Smooth muscle cell (in vitro differentiated cells): ENCODE data around the gene SERPINI2. TPM values are rescaled to one million over a fixed set of nuclear protein-coding genes. Genes with fewer than 3 reads are reported as not detected.

Experiments used
- DNase-seq: peaks from one replicate; lab custom pipeline; 2025; ENCODE audit not compliant: unreplicated experiment; lab: John Stamatoyannopoulos, UW
- H2AFZ ChIP-seq: fragments of 200-600 bp; sonication (generic); 2 replicates; pipeline ENCODE4 v1.6.0; 2016; ENCODE audit warnings: antibody characterized with exemption, low read depth, mild to moderate bottlenecking
- H3F3A ChIP-seq: fragments of 200-600 bp; sonication (generic); 2 replicates; pipeline ENCODE4 v1.6.0; 2017; ENCODE audit warnings: antibody characterized with exemption, low read depth
- H3K27ac ChIP-seq: fragments of 200-600 bp; sonication (generic); 2 replicates; pipeline ENCODE4 v1.5.1; 2016; ENCODE audit warnings: low read depth, mild to moderate bottlenecking
- H3K27me3 ChIP-seq: fragments of 200-600 bp; sonication (generic); 2 replicates; pipeline ENCODE4 v1.6.1; 2016; ENCODE audit warnings: low read depth, mild to moderate bottlenecking
- H3K36me3 ChIP-seq: fragments of 200-600 bp; sonication (generic); 2 replicates; pipeline ENCODE4 v1.5.1; 2016; ENCODE audit warnings: low read depth
- H3K4me1 ChIP-seq: fragments of 200-600 bp; sonication (generic); 2 replicates; pipeline ENCODE4 v1.5.1; 2016; ENCODE audit warnings: low read depth
- H3K4me2 ChIP-seq: fragments of 200-600 bp; sonication (generic); 2 replicates; pipeline ENCODE4 v1.6.0; 2016; ENCODE audit warnings: mild to moderate bottlenecking
- H3K4me3 ChIP-seq: fragments of 200-600 bp; sonication (generic); 2 replicates; pipeline ENCODE4 v1.5.1; 2016; ENCODE audit warnings: mild to moderate bottlenecking
- H3K79me2 ChIP-seq: fragments of 200-600 bp; sonication (generic); 2 replicates; pipeline ENCODE4 v1.6.0; 2016; ENCODE audit warnings: low read depth, mild to moderate bottlenecking
- H3K9ac ChIP-seq: fragments of 200-600 bp; sonication (generic); 2 replicates; pipeline ENCODE4 v1.6.0; 2016; ENCODE audit warnings: low read depth
- H3K9me3 ChIP-seq: fragments of 200-600 bp; sonication (generic); replicated peaks from 2 replicates; pipeline ENCODE4 v1.5.1; 2016; ENCODE audit warnings: low read depth
- H4K20me1 ChIP-seq: fragments of 200-600 bp; sonication (generic); 2 replicates; pipeline ENCODE4 v1.6.0; 2016; ENCODE audit warnings: low read depth
- CTCF ChIP-seq: fragments of 200-600 bp; sonication (generic); IDR thresholded peaks from 2 replicates; pipeline ENCODE4 v1.5.1; 2017; ENCODE audit warnings: borderline replicate concordance, mild to moderate bottlenecking, antibody characterized with exemption; ENCODE audit not compliant: insufficient read depth, poor library complexity, severe bottlenecking
- WGBS: methylation state at CpG from one replicate; pipeline ENCODE4 v1.1.7; 2016; ENCODE audit warnings: low lambda C conversion rate; 5-methylcytosine and 5-hydroxymethylcytosine counted together
- polyA plus RNA-seq: library from polyadenylated mRNA; unstranded; fragments of >200 nt; fragmentation: Nextera tagmentation; extraction: Ambion mirVana; gene quantifications from 2 replicates; pipeline ENCODE4 v1.2.1, GENCODE V29; 2016
- total RNA-seq: library from RNA; depleted of rRNA; stranded (reverse); fragments of >200 nt; gene quantifications from 2 replicates; pipeline ENCODE4 v1.2.3, GENCODE V29; 2014

SERPINI2 gene
- total and polyA plus RNA-seq, 2 experiments from 2014 or later = not detected

GRCh38 chr3:167493244-167493643, 19.4 kb upstream of the SERPINI2 start:
- no peak for DNase-seq
- WGBS = 80% methylated on average over 3 of the region's 3 CpGs

GRCh38 chr3:167491621-167492020, 17.8 kb upstream of the SERPINI2 start:
- no peak for DNase-seq
- Histone ChIP-seq H4K20me1 (no peaks in the 10 kb centered on the region), H3K4me1 (no peaks in the 10 kb centered on the region), H3F3A (no peaks in the 10 kb centered on the region), H3K4me3 (no peak overlapping the region), H3K9ac (no peak overlapping the region), H3K36me3 (no peaks in the 10 kb centered on the region), H3K9me3 (no peaks in the 10 kb centered on the region), H3K79me2 (no peaks in the 10 kb centered on the region), H3K4me2 (no peak overlapping the region), H3K27me3 (peaks cover 9% of the 10 kb centered on the region), H2AFZ (no peak overlapping the region), H3K27ac (no peak overlapping the region)
- no peak for TF ChIP-seq CTCF

More at GRCh38 chr3:167493244-167493643, 19.4 kb upstream of the SERPINI2 start:
- Histone ChIP-seq H3K9ac (no peak overlapping the region), H3K27me3 (peaks cover 9% of the 10 kb centered on the region), H3K4me3 (no peak overlapping the region), H4K20me1 (no peaks in the 10 kb centered on the region), H3K4me1 (no peaks in the 10 kb centered on the region), H3K79me2 (no peaks in the 10 kb centered on the region), H2AFZ (no peak overlapping the region), H3F3A (no peaks in the 10 kb centered on the region), H3K27ac (no peak overlapping the region), H3K9me3 (no peaks in the 10 kb centered on the region), H3K4me2 (no peak overlapping the region), H3K36me3 (no peaks in the 10 kb centered on the region)
- TF ChIP-seq CTCF = no peak

GRCh38 chr3:167489571-167489970, 15.7 kb upstream of the SERPINI2 start:
- Histone ChIP-seq H3K4me1 (no peaks in the 10 kb centered on the region), H2AFZ (no peak overlapping the region), H3K27ac (no peak overlapping the region), H3K4me3 (no peak overlapping the region), H3F3A (no peaks in the 10 kb centered on the region), H3K4me2 (no peak overlapping the region), H3K79me2 (no peaks in the 10 kb centered on the region), H3K9me3 (no peaks in the 10 kb centered on the region), H3K9ac (no peak overlapping the region), H3K27me3 (peaks cover 9% of the 10 kb centered on the region), H4K20me1 (no peaks in the 10 kb centered on the region), H3K36me3 (no peaks in the 10 kb centered on the region)
- TF ChIP-seq CTCF = no peak
- no peak for DNase-seq
- WGBS = 84% methylated on average over 1 of the region's 1 CpG

- no peak overlapping the region for H3K4me3 ChIP-seq
Measured at GRCh38 chr3:167487556-167487955, 13.7 kb upstream of the SERPINI2 start.

More at GRCh38 chr3:167487556-167487955, 13.7 kb upstream of the SERPINI2 start:
- H2AFZ ChIP-seq = no peak overlapping the region
- no peaks in the 10 kb centered on the region for H3K4me1 ChIP-seq
- WGBS = 95% methylated on average over 3 of the region's 3 CpGs
- no peaks in the 10 kb centered on the region for H3F3A ChIP-seq
- H3K36me3 ChIP-seq = no peaks in the 10 kb centered on the region
- no peak overlapping the region for H3K9ac ChIP-seq
- DNase-seq = no peak
- H3K4me2 ChIP-seq = no peak overlapping the region
- no peaks in the 10 kb centered on the region for H3K9me3 ChIP-seq
- no peaks in the 10 kb centered on the region for H4K20me1 ChIP-seq
- TF ChIP-seq CTCF = no peak
- H3K79me2 ChIP-seq = no peaks in the 10 kb centered on the region
- peaks cover 9% of the 10 kb centered on the region for H3K27me3 ChIP-seq
- H3K27ac ChIP-seq = no peak overlapping the region
